Measurements from ENCODE around the gene JAG1. TPM values are rescaled to one million over a fixed set of nuclear protein-coding genes. Genes with fewer than 3 reads are reported as not detected.

Gene JAG1
- total RNA-seq, 2 donors from 2014 or later: 66.5 to 102 TPM

DNA sequence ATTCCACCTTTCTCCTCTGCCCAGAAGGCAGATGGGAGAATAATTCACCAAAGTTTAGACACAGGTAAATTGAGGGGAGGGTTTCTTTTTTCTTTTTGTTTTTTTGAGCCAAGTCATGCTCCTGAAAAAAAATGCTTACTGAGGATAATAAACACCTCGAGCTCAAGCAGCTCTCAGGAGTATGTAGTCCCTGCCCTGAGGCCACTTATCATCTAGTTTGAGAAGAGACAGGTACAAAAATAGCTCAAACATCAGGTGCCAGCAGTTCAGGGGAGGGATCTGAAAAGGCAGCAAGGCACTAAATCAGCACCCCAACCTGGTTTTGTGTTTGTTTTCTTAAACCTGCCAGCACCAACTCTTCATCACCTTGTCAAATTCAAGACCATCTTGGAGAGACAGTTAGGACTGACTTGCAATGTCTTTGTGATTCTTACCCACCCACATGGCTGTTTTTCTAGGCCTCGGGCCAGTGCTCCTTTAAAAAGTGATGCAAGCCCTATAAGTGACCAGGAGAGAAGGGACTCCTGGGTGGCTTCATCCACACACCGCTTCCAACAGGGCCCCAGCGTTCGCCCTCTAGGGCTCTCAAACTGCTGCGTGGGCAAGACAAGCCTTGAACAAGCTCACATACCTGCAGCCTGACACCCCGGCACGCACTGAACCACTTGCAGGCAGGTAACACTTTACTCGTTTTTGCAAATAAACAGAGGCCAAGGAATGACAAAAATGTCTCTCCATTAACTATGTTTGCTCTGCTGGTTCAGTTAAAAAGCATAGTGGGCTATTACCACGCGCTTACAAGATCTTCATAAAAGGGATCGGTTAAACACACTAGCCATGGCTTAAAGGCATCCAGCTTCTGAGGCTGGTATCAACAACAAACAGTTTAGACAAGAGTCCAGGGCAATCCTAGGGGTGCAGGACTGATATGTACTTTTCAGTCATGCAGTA is 13.9 kb downstream of the JAG1 start:
- intact Hi-C loops (cut with DNase I): loop anchor here (10.0 kb wide), 1 partner anchor 105 kb away; no protein-coding TSS in a partner anchor
- TF ChIP-seq, protein P1, sequence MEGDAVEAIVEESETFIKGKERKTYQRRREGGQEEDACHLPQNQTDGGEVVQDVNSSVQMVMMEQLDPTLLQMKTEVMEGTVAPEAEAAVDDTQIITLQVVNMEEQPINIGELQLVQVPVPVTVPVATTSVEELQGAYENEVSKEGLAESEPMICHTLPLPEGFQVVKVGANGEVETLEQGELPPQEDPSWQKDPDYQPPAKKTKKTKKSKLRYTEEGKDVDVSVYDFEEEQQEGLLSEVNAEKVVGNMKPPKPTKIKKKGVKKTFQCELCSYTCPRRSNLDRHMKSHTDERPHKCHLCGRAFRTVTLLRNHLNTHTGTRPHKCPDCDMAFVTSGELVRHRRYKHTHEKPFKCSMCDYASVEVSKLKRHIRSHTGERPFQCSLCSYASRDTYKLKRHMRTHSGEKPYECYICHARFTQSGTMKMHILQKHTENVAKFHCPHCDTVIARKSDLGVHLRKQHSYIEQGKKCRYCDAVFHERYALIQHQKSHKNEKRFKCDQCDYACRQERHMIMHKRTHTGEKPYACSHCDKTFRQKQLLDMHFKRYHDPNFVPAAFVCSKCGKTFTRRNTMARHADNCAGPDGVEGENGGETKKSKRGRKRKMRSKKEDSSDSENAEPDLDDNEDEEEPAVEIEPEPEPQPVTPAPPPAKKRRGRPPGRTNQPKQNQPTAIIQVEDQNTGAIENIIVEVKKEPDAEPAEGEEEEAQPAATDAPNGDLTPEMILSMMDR (IDR thresholded peaks at IDR 0.05): no peak
- no peaks in the 10 kb centered on the region for H3K27me3 ChIP-seq
- H3K4me1 ChIP-seq: peaks cover 12% of the 10 kb centered on the region
- H3K4me3 ChIP-seq: no peak overlapping the region
- no peak for DNase-seq
- no peak overlapping the region for H3K27ac ChIP-seq
- H3K9ac ChIP-seq (ENCODE audit: low read depth in 2 of 2, low read length in 2 of 2): no peak overlapping the region
- no peaks in the 10 kb centered on the region for H3K9me3 ChIP-seq
- peaks cover 11% of the 10 kb centered on the region for H3K36me3 ChIP-seq

DNA sequence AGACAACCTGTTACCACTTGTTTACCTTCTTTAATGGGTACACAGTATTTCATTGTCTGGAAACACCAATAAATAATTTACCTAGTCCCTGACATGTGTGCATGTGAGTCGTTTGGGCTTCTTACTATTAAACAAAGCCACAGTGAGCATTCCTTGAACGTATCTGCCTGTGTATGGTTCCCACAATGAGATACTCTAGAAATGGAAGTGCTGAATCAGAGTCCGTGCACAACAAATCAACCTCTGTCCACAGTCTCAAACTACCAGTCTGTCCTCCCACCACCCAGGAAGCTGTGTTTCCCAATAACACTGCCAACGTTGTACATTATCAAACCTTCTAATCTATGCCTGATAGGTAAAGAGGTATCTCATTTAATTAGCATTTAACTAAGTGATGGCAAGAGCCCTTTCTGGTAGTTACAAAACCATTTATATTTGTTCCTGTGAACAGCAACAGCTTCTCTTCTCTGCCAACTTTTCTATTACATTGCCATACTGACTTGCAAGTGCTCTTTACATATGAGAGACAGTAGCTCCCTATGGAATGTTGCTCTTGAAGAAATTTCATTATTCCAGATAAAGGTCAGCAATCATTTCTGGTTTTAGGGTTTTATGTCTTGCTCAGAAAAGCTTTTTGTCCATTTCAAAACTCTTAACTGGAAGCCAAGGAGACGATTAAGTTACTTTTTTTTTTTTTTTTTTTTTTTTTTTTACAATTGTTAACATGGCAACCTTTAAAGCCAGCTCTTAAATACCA is 14.7 kb downstream of the JAG1 start:
- Histone ChIP-seq H3K4me1 (peaks cover 13% of the 10 kb centered on the region), H3K4me3 (no peak overlapping the region), H3K27me3 (no peaks in the 10 kb centered on the region), H3K9me3 (no peaks in the 10 kb centered on the region), H3K9ac (ENCODE audit: low read depth in 2 of 2, low read length in 2 of 2) (no peak overlapping the region), H3K36me3 (peaks cover 11% of the 10 kb centered on the region), H3K27ac (no peak overlapping the region)
- DNase-seq: no peak
- intact Hi-C loops (cut with DNase I): loop anchor here (10.0 kb wide), 1 partner anchor 104 kb away; no protein-coding TSS in a partner anchor
- TF ChIP-seq, protein P1 (IDR thresholded peaks at IDR 0.05): no peak

GRCh38 chr20:10658051-10658823 is 15.6 kb downstream of the JAG1 start:
- H3K4me3 ChIP-seq: no peak overlapping the region
- TF ChIP-seq, protein P1 (IDR thresholded peaks at IDR 0.05): no peak
- intact Hi-C loops (cut with DNase I): loop anchor here (10.0 kb wide), 1 partner anchor 103 kb away; no protein-coding TSS in a partner anchor

DNA sequence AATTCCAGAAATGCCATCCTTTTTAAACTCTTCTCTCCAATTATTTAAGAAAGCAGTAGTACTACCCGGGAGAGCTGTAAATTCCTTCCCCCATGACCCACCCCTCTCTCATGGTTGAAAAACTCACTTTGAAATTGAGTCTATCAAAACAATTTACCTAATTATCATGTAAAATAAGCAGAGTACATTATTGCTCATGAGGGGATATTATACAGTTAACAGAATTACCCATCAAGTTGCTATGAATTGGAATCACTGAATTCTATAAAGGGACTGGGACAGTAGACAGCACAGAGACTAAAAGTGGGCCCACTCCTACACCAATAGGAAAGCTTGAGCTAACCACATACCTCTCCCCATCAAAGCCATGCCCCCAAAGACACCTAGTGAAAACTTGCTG is 16.3 kb downstream of the JAG1 start:
- Histone ChIP-seq H3K27me3 (no peaks in the 10 kb centered on the region), H3K27ac (no peak overlapping the region), H3K36me3 (peaks cover 5% of the 10 kb centered on the region), H3K9me3 (no peaks in the 10 kb centered on the region), H3K4me3 (no peak overlapping the region), H3K4me1 (peaks cover 13% of the 10 kb centered on the region), H3K9ac (ENCODE audit: low read depth in 2 of 2, low read length in 2 of 2) (no peak overlapping the region)
- TF ChIP-seq, protein P1 (IDR thresholded peaks at IDR 0.05): no peak
- DNase-seq: no peak
- intact Hi-C loops (cut with DNase I): loop anchor here (10.0 kb wide), 1 partner anchor 103 kb away; no protein-coding TSS in a partner anchor

More at GRCh38 chr20:10658051-10658823, 15.6 kb downstream of the JAG1 start:
- no peaks in the 10 kb centered on the region for H3K9me3 ChIP-seq
- H3K27me3 ChIP-seq: no peaks in the 10 kb centered on the region
- H3K9ac ChIP-seq (ENCODE audit: low read depth in 2 of 2, low read length in 2 of 2): no peak overlapping the region
- H3K36me3 ChIP-seq: peaks cover 7% of the 10 kb centered on the region
- no peak for DNase-seq
- H3K27ac ChIP-seq: no peak overlapping the region
- H3K4me1 ChIP-seq: peaks cover 13% of the 10 kb centered on the region

Measured in colonic mucosa (tissue), 4 donors.